ENCODE data around the gene STIMATE. TPM values are rescaled to one million over a fixed set of nuclear protein-coding genes. Genes with fewer than 3 reads are reported as not detected.

STIMATE gene
- polyA plus RNA-seq, 1 donor from 2014 or later: 14.6 TPM

DNA sequence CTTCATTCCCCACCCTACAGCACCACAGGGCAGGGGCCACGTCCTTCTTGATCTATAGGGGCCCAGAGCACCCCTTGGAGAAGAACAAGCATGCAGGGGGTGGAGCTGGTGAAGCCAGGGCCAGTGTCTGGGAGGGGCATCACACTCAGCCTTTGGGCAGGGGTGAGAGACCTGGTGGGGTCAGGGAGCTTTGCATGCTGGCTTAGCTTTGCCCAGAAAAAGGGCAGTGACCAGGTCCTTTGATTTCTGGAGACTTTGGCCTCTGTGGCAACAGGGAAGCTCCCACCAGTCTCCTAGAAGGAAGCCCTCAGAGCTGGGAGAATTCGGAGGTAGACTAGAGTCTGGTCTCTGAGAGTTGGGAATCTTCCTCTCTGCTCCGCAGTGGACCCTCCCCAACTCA lies 67.9 kb downstream of the STIMATE start:
- H3K4me3 ChIP-seq (ENCODE audit: low read length): no peak overlapping the region

DNA sequence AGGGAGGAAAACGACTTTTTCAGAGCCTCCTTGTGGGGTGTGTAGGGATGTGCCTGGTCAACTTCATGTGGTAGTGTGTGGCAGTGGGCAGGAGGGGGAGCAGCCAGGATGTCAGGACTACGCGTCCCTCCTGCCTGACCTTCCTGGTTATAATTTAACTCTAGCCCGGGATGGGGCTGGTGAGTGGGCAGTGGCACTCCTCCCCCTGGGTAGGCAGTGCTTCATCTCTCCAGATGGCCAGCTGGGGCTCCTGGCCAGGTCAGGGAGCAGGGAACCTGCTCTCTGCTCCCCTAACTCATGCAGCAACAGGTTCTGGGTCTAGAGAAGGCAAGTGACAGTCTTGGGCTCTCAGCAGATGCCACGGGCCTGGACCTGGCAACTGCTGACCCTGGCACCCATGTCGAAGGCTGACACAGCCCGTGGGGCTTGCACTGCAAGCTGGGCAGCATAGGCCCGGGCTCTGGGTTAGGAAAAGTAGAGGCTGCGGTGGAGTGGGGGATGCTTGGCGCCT lies 69.4 kb downstream of the STIMATE start:
- no peak overlapping the region for H3K9ac ChIP-seq (ENCODE audit: low read length)
- peaks cover 2% of the 10 kb centered on the region for H3K36me3 ChIP-seq (ENCODE audit: insufficient read depth, low read length)
- no peak for TF ChIP-seq MXI1 (conservative IDR thresholded peaks at IDR 0.05; ENCODE audit: poor library complexity, severe bottlenecking)
- TF ChIP-seq SMC3 (conservative IDR thresholded peaks at IDR 0.05; ENCODE audit: poor library complexity): no peak
- TF ChIP-seq EZH2 (IDR thresholded peaks at IDR 0.05; ENCODE audit: borderline replicate concordance, insufficient read depth, low read length, poor library complexity, severe bottlenecking): no peak
- TF ChIP-seq TAF1 (IDR thresholded peaks at IDR 0.05; ENCODE audit: low read depth): no peak
- TF ChIP-seq EP300 (conservative IDR thresholded peaks at IDR 0.05; ENCODE audit: poor library complexity, severe bottlenecking): no peak
- TF ChIP-seq, protein P1, sequence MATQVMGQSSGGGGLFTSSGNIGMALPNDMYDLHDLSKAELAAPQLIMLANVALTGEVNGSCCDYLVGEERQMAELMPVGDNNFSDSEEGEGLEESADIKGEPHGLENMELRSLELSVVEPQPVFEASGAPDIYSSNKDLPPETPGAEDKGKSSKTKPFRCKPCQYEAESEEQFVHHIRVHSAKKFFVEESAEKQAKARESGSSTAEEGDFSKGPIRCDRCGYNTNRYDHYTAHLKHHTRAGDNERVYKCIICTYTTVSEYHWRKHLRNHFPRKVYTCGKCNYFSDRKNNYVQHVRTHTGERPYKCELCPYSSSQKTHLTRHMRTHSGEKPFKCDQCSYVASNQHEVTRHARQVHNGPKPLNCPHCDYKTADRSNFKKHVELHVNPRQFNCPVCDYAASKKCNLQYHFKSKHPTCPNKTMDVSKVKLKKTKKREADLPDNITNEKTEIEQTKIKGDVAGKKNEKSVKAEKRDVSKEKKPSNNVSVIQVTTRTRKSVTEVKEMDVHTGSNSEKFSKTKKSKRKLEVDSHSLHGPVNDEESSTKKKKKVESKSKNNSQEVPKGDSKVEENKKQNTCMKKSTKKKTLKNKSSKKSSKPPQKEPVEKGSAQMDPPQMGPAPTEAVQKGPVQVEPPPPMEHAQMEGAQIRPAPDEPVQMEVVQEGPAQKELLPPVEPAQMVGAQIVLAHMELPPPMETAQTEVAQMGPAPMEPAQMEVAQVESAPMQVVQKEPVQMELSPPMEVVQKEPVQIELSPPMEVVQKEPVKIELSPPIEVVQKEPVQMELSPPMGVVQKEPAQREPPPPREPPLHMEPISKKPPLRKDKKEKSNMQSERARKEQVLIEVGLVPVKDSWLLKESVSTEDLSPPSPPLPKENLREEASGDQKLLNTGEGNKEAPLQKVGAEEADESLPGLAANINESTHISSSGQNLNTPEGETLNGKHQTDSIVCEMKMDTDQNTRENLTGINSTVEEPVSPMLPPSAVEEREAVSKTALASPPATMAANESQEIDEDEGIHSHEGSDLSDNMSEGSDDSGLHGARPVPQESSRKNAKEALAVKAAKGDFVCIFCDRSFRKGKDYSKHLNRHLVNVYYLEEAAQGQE (IDR thresholded peaks at IDR 0.05; ENCODE audit: borderline replicate concordance): no peak
- TF ChIP-seq RAD21 (conservative IDR thresholded peaks at IDR 0.05): no peak
- TF ChIP-seq, protein P2, sequence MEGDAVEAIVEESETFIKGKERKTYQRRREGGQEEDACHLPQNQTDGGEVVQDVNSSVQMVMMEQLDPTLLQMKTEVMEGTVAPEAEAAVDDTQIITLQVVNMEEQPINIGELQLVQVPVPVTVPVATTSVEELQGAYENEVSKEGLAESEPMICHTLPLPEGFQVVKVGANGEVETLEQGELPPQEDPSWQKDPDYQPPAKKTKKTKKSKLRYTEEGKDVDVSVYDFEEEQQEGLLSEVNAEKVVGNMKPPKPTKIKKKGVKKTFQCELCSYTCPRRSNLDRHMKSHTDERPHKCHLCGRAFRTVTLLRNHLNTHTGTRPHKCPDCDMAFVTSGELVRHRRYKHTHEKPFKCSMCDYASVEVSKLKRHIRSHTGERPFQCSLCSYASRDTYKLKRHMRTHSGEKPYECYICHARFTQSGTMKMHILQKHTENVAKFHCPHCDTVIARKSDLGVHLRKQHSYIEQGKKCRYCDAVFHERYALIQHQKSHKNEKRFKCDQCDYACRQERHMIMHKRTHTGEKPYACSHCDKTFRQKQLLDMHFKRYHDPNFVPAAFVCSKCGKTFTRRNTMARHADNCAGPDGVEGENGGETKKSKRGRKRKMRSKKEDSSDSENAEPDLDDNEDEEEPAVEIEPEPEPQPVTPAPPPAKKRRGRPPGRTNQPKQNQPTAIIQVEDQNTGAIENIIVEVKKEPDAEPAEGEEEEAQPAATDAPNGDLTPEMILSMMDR (IDR thresholded peaks at IDR 0.05; ENCODE audit: poor library complexity, severe bottlenecking): no peak
- no peak for TF ChIP-seq POLR2AphosphoS5 (IDR thresholded peaks at IDR 0.05)
- H3K9me2 ChIP-seq (ENCODE audit: insufficient read depth, low read length): no peaks in the 10 kb centered on the region
- H3K9me3 ChIP-seq (ENCODE audit: low read length): no peaks in the 10 kb centered on the region
- no peaks in the 10 kb centered on the region for H3K27me3 ChIP-seq (ENCODE audit: insufficient read depth, low read depth, low read length)
- no peaks in the 10 kb centered on the region for H3F3A ChIP-seq (ENCODE audit: insufficient read depth, low read length, poor library complexity, severe bottlenecking)
- no peak overlapping the region for H3K27ac ChIP-seq (ENCODE audit: low read length)
- H3K79me2 ChIP-seq (replicated peaks; ENCODE audit: insufficient read depth, low read length): no peaks in the 10 kb centered on the region
- H4K20me1 ChIP-seq (ENCODE audit: insufficient read depth): no peaks in the 10 kb centered on the region
- no peak overlapping the region for H2AFZ ChIP-seq (ENCODE audit: low read depth, low read length)
- H3K4me3 ChIP-seq (ENCODE audit: low read length): no peak overlapping the region
- H3K4me2 ChIP-seq (ENCODE audit: low read length): no peak overlapping the region

More for the DNA sequence above, 67.9 kb downstream of the STIMATE start:
- TF ChIP-seq SMC3 (conservative IDR thresholded peaks at IDR 0.05; ENCODE audit: poor library complexity): no peak
- Histone ChIP-seq H2AFZ (ENCODE audit: low read depth, low read length) (no peak overlapping the region), H3K36me3 (ENCODE audit: insufficient read depth, low read length) (peaks cover 5% of the 10 kb centered on the region), H3K27ac (ENCODE audit: low read length) (no peak overlapping the region), H4K20me1 (ENCODE audit: insufficient read depth) (no peaks in the 10 kb centered on the region), H3K79me2 (replicated peaks; ENCODE audit: insufficient read depth, low read length) (no peaks in the 10 kb centered on the region), H3K9ac (ENCODE audit: low read length) (no peak overlapping the region), H3F3A (ENCODE audit: insufficient read depth, low read length, poor library complexity, severe bottlenecking) (no peaks in the 10 kb centered on the region), H3K9me3 (ENCODE audit: low read length) (no peaks in the 10 kb centered on the region), H3K9me2 (ENCODE audit: insufficient read depth, low read length) (no peaks in the 10 kb centered on the region), H3K27me3 (ENCODE audit: insufficient read depth, low read depth, low read length) (no peaks in the 10 kb centered on the region), H3K4me2 (ENCODE audit: low read length) (no peak overlapping the region)

DNA sequence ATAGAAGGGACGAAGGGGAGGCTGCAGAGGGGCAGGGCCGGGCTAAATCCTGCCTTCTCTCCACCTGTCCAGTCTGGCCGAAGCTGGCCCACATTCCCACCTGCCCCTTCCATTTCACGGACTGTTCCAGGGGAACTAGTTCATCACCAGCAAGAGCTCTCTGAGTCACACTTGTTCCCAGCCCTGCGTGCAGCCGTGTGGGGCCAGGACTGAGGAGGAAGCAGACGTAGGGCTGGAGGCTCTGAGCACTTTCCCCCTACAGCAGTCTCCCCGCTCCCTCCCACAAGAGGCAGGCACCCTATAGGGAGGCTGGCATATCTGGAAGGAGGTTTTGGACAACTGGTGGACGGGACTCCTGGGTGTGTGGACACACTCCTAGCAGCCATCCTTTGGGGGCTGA lies 69.9 kb downstream of the STIMATE start:
- Histone ChIP-seq H3F3A (ENCODE audit: insufficient read depth, low read length, poor library complexity, severe bottlenecking) (no peaks in the 10 kb centered on the region), H3K9me3 (ENCODE audit: low read length) (no peaks in the 10 kb centered on the region), H3K9me2 (ENCODE audit: insufficient read depth, low read length) (no peaks in the 10 kb centered on the region), H3K27ac (ENCODE audit: low read length) (no peak overlapping the region), H3K36me3 (ENCODE audit: insufficient read depth, low read length) (no peaks in the 10 kb centered on the region), H3K27me3 (ENCODE audit: insufficient read depth, low read depth, low read length) (no peaks in the 10 kb centered on the region), H4K20me1 (ENCODE audit: insufficient read depth) (no peaks in the 10 kb centered on the region), H3K79me2 (replicated peaks; ENCODE audit: insufficient read depth, low read length) (no peaks in the 10 kb centered on the region), H3K9ac (ENCODE audit: low read length) (no peak overlapping the region), H2AFZ (ENCODE audit: low read depth, low read length) (no peak overlapping the region), H3K4me3 (ENCODE audit: low read length) (no peak overlapping the region), H3K4me2 (ENCODE audit: low read length) (no peak overlapping the region)
- TF ChIP-seq, protein P1 (IDR thresholded peaks at IDR 0.05; ENCODE audit: borderline replicate concordance): no peak
- TF ChIP-seq POLR2AphosphoS5 (IDR thresholded peaks at IDR 0.05) (no peak), TAF1 (IDR thresholded peaks at IDR 0.05; ENCODE audit: low read depth) (no peak), RAD21 (conservative IDR thresholded peaks at IDR 0.05) (no peak), MXI1 (conservative IDR thresholded peaks at IDR 0.05; ENCODE audit: poor library complexity, severe bottlenecking) (no peak), EZH2 (IDR thresholded peaks at IDR 0.05; ENCODE audit: borderline replicate concordance, insufficient read depth, low read length, poor library complexity, severe bottlenecking) (no peak), EP300 (conservative IDR thresholded peaks at IDR 0.05; ENCODE audit: poor library complexity, severe bottlenecking) (no peak), SMC3 (conservative IDR thresholded peaks at IDR 0.05; ENCODE audit: poor library complexity) (no peak)
- TF ChIP-seq, protein P2 (IDR thresholded peaks at IDR 0.05; ENCODE audit: poor library complexity, severe bottlenecking): no peak

All from neural cell (in vitro differentiated cells).